GM10847 (cell line): ENCODE measurements around the gene HMGCS1.

ENCODE experiments used
- POLR2A ChIP-seq: IDR thresholded peaks from 2 replicates; pipeline ENCODE4 v1.6.1; 2011; ENCODE audit not compliant: insufficient read length; ENCODE audit errors: extremely low read depth

HMGCS1 gene

DNA sequence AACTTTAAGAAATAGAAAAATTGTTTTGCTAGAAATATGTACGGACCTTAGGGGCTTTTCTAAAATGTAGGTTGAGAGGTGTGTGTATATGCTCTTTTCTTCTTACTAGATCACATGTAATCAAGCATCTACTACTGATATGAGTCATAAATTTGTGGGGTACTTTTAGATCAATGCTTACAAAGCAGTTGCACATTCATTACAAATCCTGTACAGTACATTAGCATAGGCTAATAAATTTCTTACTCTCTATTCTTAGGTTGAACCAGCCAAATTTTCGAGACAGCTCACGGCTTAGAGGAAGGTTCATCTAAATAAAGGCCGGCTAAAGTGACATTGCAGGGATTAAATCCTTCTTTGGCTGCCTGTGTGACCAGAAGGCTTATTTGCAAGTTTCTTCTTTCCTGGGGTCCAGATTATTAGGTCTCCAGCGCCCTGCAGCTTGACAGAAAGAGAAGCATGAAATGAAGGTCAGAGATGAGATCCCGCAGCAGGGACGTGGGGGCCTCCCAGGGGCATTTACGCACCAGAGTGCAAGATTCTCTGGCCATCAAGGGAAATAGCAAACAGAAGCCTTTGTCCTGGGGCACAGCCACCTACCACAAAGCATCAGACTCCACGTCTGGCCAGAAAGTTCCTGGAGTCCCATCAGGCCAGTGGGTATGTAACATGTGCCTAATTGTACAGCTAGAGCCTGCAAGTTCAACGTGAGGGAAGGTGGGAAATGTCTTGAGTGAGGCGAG is 68.2 kb downstream of the HMGCS1 start:
- TF ChIP-seq POLR2A, result no peak

DNA sequence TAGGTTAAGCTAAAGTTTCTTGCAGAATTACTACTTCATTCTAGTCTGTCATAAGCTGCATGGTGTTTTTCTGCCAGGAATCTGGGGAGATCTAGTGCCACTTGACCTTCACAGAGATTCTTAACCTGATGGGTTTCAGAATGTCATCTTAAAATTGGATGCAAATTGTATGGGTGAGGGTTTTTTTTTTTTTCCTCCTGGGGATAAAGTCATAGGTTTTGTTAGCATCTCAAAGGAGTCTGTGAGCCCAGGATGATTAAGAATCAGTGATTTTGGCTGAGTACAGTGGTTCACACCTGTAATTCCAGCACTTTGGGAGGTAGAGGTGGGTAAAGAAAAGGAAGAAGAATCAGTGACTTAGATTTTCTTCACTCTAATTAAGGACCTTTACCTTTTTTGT is 69.9 kb downstream of the HMGCS1 start:
- no peak for TF ChIP-seq POLR2A

DNA sequence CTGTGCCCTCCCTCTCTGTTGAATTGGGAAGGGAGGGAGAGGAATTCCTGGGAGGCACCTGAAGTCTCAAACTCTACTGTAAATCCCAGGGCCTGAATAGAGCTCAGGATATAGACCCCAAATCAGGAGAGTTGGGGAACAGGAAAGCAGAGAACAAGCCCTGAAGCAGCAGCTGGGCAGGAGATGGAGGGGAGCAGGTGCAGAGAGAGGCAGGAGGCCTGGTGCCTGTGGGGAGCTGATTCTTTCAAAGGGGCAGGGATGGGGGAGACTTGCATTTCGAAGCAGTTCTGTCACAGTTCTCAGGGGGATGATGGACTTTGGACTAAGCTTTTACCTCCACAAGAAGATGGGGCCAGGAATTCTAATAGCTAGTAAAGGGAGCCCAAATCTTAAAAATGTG is 71.0 kb downstream of the HMGCS1 start:
- TF ChIP-seq POLR2A, result no peak
